DMS79 treated with DMSO at 0.1 percent for 48 hours (cell line): Measurements from ENCODE around the gene TMIE.

Source experiments
- DNase-seq: peaks from one replicate; lab custom pipeline; 2025; lab: John Stamatoyannopoulos, UW

TMIE gene

DNA sequence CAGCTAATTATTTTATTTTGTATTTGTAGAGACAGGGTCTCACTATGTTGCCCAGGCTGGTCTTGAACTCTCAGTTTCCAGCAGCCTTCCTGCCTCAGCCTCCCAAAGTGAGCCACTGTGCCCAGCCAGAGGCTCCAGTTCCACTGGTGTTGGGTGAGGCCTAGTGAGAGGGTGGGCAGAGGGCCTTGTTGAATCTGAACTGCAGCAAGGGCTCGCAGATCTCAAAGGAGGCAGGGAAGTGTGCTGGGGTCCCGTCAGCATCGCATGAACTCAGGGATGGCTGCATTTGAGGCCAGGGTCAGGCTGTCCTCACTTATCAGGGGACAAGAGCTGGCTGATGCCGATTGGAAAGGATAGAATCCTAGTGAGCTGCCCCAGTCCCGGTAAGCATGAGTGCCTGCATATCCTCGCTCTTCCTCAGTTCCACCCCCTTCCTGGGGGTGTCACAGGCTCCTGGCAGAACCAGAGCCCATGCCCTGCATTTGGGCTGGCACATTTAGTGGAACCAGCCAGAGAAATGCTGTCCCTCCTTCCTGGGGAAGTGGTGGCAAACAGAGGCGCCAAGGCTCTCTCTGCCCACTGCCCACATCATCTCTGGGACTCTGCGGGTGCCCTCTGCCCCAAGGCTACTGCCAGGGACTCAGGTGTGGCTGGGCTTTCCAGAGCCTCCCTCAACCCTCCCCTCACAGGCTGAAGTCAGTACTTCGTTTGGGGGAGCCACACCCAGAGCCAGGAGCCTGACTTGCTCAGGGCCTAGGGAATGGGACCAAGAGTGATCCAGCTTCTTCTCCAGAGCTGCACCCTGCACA lies 31.8 kb upstream of the TMIE start:
- no peak for DNase-seq

GRCh38 chr3:46670000-46670890 lies 30.9 kb upstream of the TMIE start:
- no peak for DNase-seq

- DNase-seq = no peak
Observed at GRCh38 chr3:46670891-46671427, 30.2 kb upstream of the TMIE start.

GRCh38 chr3:46671541-46672348 lies 29.4 kb upstream of the TMIE start:
- no peak for DNase-seq

GRCh38 chr3:46672349-46672695 lies 28.9 kb upstream of the TMIE start:
- DNase-seq = no peak

- no peak for DNase-seq
Observed at GRCh38 chr3:46673151-46674030, 27.8 kb upstream of the TMIE start.

GRCh38 chr3:46674031-46674845 lies 27.0 kb upstream of the TMIE start:
- no peak for DNase-seq

- no peak for DNase-seq
Observed at GRCh38 chr3:46675426-46675825, 25.8 kb upstream of the TMIE start.

GRCh38 chr3:46675843-46676567 lies 25.2 kb upstream of the TMIE start:
- DNase-seq = no peak

- no peak for DNase-seq
Observed at GRCh38 chr3:46676601-46677410, 24.4 kb upstream of the TMIE start.

- no peak for DNase-seq
Observed at GRCh38 chr3:46677411-46677726, 23.8 kb upstream of the TMIE start.

GRCh38 chr3:46678280-46678679 lies 22.9 kb upstream of the TMIE start:
- no peak for DNase-seq

DNA sequence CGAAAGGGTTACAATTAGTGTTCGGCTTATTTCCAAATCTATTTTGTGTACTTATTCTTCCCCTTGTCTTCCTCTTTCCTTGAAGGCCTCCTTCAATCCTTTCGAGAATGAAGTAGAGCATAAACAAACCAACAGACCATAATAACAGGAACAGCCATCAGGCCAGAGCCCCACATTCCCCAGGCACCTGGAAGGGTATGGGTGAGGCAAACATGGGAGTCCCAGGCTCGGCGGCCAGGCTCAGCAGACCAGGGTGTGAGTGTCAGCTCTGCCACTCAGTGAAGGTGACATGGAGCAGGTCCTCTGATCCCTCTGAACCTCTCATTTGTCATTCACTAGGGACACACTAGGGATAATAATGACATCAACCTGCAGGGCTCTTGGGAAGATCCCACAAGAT lies 21.5 kb upstream of the TMIE start:
- DNase-seq = no peak

DNA sequence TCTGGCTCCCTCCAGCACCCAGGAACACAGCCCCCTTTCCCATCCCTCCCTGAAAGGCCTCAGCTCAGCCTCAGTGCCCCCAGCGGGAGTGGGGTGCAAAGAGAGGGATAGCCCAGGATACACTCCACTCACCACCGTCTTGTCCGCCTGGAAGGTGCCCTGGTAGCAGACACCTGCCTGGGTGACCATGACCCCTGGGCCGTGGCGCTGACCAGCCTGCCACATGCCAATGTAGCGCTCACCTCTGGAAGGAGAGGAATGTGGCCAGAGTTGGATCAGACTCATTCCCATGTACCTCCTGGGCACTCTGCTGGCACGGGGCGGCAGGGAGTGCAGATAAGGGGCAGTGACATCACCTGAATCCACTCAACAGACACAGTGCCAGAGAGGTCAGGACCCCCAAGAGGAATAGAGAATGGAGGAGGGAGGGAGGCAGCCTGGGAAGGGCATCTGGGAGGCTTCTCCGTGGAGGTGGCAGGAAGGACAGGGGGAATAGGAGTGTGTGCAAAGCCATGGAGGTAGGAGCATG lies 20.8 kb upstream of the TMIE start:
- no peak for DNase-seq

- DNase-seq = no peak
Observed at GRCh38 chr3:46681387-46681786, 19.8 kb upstream of the TMIE start.

- no peak for DNase-seq
Observed at GRCh38 chr3:46681856-46682540, 19.2 kb upstream of the TMIE start.

- no peak for DNase-seq
Observed at GRCh38 chr3:46682974-46683373, 18.2 kb upstream of the TMIE start.

GRCh38 chr3:46684891-46685290 lies 16.3 kb upstream of the TMIE start:
- no peak for DNase-seq
